Left kidney (tissue), 2 donors: ENCODE results near the gene TRIM46. TPM values are rescaled to one million over a fixed set of nuclear protein-coding genes. Genes with fewer than 3 reads are reported as not detected.
"Not testable (repeated sequence)": the region's sequence is repeated elsewhere in the genome, so short reads cannot be mapped to it uniquely, and the experiment has no call there.

Experiments used
- DNase-seq: peaks from one replicate; pipeline ENCODE4 v3.0.0-alpha.2; 2013
- polyA plus RNA-seq: library from polyadenylated mRNA; unstranded; fragments of 120-200 nt; gene quantifications from one replicate; pipeline ENCODE4 v1.2.1, GENCODE V29; 2013; ENCODE audit not compliant: insufficient read length

The TRIM46 gene
- polyA plus RNA-seq, 1 donor, result 4.4 TPM

DNA sequence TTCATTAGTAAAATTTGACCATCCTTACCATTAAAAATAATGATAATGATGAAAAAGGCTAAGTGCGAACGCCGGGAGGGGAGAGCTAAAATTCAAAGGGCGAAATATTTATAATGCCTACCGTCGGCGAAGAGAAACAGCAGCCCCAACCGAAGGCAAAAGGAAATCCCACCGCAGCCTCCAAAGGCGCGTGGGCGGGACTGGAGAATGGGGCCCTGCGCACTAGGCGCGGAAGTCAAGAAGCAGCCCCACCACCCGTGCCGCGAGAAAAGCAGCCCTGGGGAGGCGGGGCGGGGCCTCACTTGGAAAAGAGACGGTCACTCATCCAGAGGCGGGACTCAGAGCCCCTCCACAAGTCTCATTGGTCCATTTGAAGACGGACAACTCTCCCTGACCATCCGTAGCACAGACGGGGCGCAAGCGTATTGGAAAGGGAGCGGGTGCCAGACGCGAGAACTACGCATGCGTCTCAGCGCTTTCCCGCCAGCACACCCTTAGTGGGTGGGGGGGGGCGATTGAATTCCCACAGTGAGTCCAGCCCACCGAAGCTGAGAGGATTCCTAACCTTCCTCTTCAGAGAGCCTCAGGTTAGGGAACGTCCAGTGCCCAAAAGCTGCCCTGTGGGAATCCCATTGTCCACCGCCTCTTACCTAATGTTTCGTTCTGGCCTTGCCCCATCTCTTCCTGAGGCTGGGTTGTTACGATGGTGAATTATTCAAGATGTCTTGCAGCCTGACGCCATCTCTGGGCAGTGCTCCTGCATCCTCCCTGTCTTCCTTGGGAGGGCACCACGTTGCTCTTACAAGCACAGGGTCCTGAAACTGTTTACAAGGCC lies 53.8 kb downstream of the TRIM46 start:
- peak; percentile 100 for DNase-seq

DNA sequence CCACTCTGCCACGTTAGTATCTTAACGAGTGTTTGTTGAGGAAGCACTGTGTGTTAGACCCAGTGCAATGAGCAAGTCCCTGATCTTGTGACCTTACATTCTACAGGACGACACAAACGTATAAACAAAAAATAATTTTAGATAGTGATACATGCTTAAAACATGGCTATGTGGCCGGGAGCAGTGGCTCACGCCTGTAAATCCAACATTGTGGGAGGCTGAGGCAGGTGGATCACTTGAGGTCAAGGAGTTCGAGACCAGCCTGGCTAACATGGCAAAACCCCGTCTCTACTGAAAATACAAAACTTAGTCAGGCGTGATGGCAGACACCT lies 54.4 kb downstream of the TRIM46 start:
- no peak for DNase-seq

DNA sequence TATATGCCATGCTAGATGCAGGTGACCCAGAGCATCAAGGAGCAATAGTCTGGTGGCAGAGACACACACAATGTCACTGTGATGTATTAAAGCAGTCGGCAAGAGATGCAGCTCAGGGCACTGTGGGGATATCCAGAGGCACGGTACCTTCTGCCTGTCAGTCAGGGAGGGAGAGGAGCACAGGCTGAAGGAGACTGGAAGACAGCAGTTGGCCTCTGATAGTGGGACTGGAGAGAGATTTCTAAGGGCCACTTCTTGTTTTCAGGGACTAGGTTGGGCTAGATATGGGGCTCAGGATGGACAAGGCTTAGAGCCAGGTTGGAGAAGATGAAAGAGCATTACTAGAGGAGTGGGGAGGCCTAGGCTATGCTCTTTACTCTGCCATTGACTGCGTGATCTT lies 57.7 kb downstream of the TRIM46 start:
- not testable (repeated sequence) for DNase-seq

DNA sequence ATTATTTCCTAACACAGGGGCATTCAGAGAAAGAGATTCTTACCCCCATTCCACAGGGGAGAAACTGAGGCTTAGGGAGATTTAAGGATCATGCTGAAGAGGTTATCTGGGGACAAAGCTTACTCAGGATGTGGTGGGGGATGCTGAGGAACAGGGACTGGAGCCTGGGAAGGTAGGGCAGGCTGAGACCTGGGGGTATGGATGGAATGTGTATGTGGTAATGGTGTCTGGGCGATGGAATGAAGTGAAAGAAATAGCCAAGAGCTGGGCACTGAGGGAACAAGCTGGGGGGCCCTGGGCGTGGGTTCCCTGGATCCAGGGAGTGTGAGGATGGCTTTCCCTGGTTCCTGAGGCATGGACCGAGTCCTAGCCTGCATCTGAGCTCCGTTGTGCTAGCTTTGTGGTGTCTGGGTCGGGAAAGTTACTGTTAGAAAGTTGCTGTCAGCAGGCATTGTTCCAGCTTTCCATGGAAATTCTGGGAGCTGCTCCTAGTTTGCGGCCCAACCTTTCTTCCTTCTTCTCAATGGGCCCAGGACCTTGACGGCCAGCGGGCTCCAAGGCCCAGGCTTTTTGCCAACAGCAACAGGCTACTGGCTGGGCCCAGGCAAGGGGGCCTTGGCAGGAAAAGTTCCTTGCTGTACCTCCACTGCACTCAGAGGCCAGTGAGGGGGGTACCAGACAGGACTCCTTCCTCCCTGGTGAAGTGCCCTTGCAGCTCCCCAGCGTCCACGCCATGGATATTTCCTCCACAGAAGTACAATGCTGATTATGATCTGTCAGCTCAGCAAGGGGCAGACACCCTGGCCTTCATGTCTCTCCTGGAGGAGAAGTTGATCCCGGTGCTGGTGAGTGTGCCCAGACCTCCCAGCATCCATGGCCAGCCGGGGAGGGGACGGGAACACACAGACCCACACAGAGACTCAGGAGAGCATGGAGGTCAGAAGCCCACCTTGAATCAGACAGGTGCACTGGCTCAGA lies 58.6 kb downstream of the TRIM46 start:
- DNase-seq, result not testable (repeated sequence)

DNA sequence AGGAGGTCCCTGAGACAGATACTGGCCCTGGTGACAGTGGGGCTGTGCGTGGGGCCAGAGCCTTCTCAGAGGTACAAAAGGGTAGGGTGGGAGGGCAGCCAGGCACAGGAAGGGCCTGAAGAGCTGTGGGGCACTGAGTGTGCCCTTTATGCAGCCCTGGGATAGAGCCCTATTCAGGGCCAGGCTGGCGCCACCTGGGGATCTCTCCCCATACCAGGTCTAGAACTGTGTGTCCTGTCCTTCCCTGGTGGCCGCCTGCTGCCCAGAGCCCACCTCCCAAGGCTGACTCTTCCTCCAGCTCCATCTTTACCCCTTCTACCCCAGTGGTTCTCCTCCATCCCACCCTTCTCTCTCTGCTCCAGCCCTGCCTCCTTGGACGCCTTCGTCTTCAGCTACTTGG lies 59.9 kb downstream of the TRIM46 start:
- DNase-seq, result not testable (repeated sequence)

Other genes with a start within 250 kb of the TRIM46 start
- 34.9 TPM for gene PMVK, start 237.1 kb upstream of the TRIM46 start, polyA plus RNA-seq
- 59.6 TPM for gene PBXIP1, start 217.8 kb upstream of the TRIM46 start, polyA plus RNA-seq
- gene PYGO2, start 212.1 kb upstream of the TRIM46 start, polyA plus RNA-seq, result 42.6 TPM
- 84.1 TPM for gene SHC1, start 203.1 kb upstream of the TRIM46 start, polyA plus RNA-seq
- 110 TPM for gene CKS1B, start 199.2 kb upstream of the TRIM46 start, polyA plus RNA-seq
- gene FLAD1, start 190.5 kb upstream of the TRIM46 start, polyA plus RNA-seq, result 32.4 TPM
- 0.93 TPM for gene LENEP, start 180.3 kb upstream of the TRIM46 start, polyA plus RNA-seq
- 11.5 TPM for gene ZBTB7B, start 171.0 kb upstream of the TRIM46 start, polyA plus RNA-seq
- 2.5 TPM for gene DCST2, start 140.1 kb upstream of the TRIM46 start, polyA plus RNA-seq
- gene DCST1, start 140.0 kb upstream of the TRIM46 start, polyA plus RNA-seq, result 0.58 TPM
- gene ADAM15, start 122.5 kb upstream of the TRIM46 start, polyA plus RNA-seq, result 41.9 TPM
- gene EFNA4, start 110.1 kb upstream of the TRIM46 start, polyA plus RNA-seq, result 20.2 TPM
- 6.1 TPM for gene EFNA3, start 95.0 kb upstream of the TRIM46 start, polyA plus RNA-seq
- 56.0 TPM for gene EFNA1, start 46.0 kb upstream of the TRIM46 start, polyA plus RNA-seq
- gene SLC50A1, start 38.0 kb upstream of the TRIM46 start, polyA plus RNA-seq, result 57.8 TPM
- gene DPM3, start 33.3 kb upstream of the TRIM46 start, polyA plus RNA-seq, result 26.9 TPM
- 134 TPM for gene KRTCAP2, start 545 bp upstream of the TRIM46 start, polyA plus RNA-seq
- gene THBS3, start 34.0 kb downstream of the TRIM46 start, polyA plus RNA-seq, result 49.6 TPM
- gene MTX1, start 34.8 kb downstream of the TRIM46 start, polyA plus RNA-seq, result 40.7 TPM
- gene ENTREP3, start 81.6 kb downstream of the TRIM46 start, polyA plus RNA-seq, result 23.6 TPM
- 55.7 TPM for gene SCAMP3, start 88.5 kb downstream of the TRIM46 start, polyA plus RNA-seq
- 87.6 TPM for gene CLK2, start 99.7 kb downstream of the TRIM46 start, polyA plus RNA-seq
- gene HCN3, start 103.6 kb downstream of the TRIM46 start, polyA plus RNA-seq, result 13.9 TPM
- 7.6 TPM for gene PKLR, start 127.6 kb downstream of the TRIM46 start, polyA plus RNA-seq
- gene FDPS, start 135.0 kb downstream of the TRIM46 start, polyA plus RNA-seq, result 179 TPM
- 34.3 TPM for gene RUSC1, start 147.0 kb downstream of the TRIM46 start, polyA plus RNA-seq